ENCODE data around the gene DHODH.
"Not testable (repeated sequence)": the region's sequence is repeated elsewhere in the genome, so short reads cannot be mapped to it uniquely, and the experiment has no call there.

The DHODH gene

DNA sequence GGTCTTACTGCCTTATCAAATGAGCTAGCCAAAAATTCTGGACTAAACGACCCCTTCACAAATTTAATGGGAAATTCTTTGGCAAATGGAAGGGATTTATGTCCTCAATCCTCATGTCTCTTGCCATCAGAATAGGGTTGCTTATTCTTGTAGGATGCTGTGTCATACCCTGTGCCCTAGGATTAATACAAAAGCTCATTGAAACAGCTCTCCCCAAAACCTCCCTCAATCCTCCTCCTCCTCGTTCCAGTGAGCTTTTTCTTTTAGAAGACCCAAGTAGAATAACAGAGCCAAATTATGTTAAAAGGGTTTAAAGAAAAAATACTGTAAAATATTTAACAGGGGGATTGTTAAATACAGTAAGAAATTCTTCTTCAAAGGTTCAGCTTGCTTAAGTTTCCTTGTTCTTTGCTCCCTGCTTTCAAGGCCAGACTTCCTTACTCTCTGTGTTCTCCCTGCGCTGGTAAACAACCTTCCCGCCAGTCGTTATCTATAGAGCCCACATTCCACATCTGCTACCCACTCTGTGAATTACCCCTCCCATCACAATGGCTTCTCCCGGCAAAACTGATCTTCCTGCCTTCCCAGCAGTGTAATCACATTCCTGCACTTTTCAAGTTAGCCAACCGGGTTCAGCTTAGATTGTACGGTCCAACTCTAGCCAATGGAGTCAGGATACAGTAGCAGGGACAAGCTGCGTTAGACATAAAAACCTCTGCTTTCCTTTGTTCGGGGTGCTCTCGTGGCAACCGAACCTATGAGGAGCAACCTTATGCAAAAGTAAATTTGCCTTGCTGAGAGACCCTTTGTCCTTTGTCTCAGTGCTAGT is 64.2 kb downstream of the DHODH start:
- TF ChIP-seq MYC (IDR thresholded peaks at IDR 0.05; ENCODE audit: low read depth, low read length) (no peak), CTCF (IDR thresholded peaks at IDR 0.05; ENCODE audit: low read depth, low read length) (no peak), POLR2A (IDR thresholded peaks at IDR 0.05; ENCODE audit: extremely low read depth, insufficient read length) (no peak), MAX (IDR thresholded peaks at IDR 0.05; ENCODE audit: low read depth, low read length) (no peak)
- H3K4me3 ChIP-seq (ENCODE audit: low read depth, low read length): no peak overlapping the region
- no peak for DNase-seq (ENCODE audit: low read depth)

DNA sequence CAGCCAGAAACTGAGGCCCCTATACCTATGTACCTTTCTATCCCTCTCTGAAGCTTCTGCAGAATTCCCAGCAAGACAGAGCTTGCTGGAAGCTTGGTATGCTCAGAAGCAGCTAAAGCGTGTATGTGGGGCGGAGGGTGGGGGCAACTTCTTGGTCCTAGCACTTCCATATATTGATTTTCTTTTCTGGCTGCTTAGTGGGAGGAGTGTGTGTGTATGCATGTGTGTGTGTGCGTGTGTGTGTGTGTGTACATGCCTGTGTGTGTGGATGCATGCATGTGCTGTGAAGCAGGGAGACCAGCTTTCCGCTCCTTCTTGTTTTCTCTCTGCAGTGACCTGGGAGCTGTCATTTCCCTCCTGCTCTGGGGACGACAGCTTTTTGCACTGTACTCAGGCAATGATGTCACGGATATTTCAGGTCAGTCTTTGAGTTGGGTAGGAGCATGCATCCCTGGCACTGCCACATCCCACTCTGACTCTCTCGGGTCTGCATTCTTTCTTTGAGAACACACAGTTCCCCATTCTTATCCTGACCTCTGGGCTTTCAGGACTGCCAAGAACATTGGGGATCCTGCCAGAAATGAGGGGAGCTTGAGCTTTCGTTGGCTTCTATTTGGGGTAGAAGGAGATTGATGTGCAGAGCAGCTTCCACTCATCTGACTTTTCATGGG is 65.2 kb downstream of the DHODH start:
- no peak for TF ChIP-seq CTCF (IDR thresholded peaks at IDR 0.05; ENCODE audit: low read depth, low read length)
- TF ChIP-seq POLR2A (IDR thresholded peaks at IDR 0.05; ENCODE audit: extremely low read depth, insufficient read length): no peak
- no peak for TF ChIP-seq MYC (IDR thresholded peaks at IDR 0.05; ENCODE audit: low read depth, low read length)
- no peak for TF ChIP-seq MAX (IDR thresholded peaks at IDR 0.05; ENCODE audit: low read depth, low read length)
- DNase-seq (ENCODE audit: low read depth): no peak
- H3K4me3 ChIP-seq (ENCODE audit: low read depth, low read length): no peak overlapping the region

- DNase-seq (ENCODE audit: low read depth); H3K4me3 ChIP-seq (ENCODE audit: low read depth, low read length): not testable (repeated sequence)
These were observed 66.5 kb downstream of the DHODH start for GRCh38 chr16:72075067-72075466.

All from NB4 (cell line).